ENCODE data around the gene A2M. TPM values are rescaled to one million over a fixed set of nuclear protein-coding genes. Genes with fewer than 3 reads are reported as not detected.

Gene A2M
- total and polyA plus RNA-seq, 2 experiments from 2014 or later = 0.92 TPM; not detected in 1

DNA sequence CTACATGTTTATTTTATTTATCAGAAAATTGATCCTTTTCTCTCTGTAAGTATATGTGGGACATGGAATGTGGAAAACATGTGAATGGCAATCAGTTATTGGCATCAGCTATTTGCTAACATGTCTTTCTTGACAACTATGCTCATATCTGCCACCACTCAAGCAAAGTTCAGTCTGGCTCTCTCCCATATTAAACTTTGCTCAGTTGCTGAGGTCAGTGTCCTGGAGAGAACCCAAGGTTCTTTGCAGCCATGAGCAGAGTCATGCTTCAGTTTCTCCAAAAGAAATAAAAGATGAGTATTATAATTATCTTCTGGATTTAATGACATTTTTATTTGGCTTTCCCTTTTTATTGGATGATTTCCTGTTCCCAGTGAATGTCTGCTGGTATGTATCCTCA is 42.6 kb downstream of the A2M start (continued):
- TF ChIP-seq, protein P1, sequence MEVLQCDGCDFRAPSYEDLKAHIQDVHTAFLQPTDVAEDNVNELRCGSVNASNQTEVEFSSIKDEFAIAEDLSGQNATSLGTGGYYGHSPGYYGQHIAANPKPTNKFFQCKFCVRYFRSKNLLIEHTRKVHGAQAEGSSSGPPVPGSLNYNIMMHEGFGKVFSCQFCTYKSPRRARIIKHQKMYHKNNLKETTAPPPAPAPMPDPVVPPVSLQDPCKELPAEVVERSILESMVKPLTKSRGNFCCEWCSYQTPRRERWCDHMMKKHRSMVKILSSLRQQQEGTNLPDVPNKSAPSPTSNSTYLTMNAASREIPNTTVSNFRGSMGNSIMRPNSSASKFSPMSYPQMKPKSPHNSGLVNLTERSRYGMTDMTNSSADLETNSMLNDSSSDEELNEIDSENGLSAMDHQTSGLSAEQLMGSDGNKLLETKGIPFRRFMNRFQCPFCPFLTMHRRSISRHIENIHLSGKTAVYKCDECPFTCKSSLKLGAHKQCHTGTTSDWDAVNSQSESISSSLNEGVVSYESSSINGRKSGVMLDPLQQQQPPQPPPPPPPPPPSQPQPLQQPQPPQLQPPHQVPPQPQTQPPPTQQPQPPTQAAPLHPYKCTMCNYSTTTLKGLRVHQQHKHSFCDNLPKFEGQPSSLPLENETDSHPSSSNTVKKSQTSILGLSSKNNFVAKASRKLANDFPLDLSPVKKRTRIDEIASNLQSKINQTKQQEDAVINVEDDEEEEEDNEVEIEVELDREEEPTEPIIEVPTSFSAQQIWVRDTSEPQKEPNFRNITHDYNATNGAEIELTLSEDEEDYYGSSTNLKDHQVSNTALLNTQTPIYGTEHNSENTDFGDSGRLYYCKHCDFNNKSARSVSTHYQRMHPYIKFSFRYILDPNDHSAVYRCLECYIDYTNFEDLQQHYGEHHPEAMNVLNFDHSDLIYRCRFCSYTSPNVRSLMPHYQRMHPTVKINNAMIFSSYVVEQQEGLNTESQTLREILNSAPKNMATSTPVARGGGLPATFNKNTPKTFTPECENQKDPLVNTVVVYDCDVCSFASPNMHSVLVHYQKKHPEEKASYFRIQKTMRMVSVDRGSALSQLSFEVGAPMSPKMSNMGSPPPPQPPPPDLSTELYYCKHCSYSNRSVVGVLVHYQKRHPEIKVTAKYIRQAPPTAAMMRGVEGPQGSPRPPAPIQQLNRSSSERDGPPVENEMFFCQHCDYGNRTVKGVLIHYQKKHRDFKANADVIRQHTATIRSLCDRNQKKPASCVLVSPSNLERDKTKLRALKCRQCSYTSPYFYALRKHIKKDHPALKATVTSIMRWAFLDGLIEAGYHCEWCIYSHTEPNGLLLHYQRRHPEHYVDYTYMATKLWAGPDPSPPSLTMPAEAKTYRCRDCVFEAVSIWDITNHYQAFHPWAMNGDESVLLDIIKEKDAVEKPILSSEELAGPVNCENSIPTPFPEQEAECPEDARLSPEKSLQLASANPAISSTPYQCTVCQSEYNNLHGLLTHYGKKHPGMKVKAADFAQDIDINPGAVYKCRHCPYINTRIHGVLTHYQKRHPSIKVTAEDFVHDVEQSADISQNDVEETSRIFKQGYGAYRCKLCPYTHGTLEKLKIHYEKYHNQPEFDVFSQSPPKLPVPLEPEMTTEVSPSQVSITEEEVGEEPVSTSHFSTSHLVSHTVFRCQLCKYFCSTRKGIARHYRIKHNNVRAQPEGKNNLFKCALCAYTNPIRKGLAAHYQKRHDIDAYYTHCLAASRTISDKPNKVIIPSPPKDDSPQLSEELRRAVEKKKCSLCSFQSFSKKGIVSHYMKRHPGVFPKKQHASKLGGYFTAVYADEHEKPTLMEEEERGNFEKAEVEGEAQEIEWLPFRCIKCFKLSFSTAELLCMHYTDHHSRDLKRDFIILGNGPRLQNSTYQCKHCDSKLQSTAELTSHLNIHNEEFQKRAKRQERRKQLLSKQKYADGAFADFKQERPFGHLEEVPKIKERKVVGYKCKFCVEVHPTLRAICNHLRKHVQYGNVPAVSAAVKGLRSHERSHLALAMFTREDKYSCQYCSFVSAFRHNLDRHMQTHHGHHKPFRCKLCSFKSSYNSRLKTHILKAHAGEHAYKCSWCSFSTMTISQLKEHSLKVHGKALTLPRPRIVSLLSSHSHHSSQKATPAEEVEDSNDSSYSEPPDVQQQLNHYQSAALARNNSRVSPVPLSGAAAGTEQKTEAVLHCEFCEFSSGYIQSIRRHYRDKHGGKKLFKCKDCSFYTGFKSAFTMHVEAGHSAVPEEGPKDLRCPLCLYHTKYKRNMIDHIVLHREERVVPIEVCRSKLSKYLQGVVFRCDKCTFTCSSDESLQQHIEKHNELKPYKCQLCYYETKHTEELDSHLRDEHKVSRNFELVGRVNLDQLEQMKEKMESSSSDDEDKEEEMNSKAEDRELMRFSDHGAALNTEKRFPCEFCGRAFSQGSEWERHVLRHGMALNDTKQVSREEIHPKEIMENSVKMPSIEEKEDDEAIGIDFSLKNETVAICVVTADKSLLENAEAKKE (CRISPR knock-in tag; IDR thresholded peaks at IDR 0.05) = no peak

DNA sequence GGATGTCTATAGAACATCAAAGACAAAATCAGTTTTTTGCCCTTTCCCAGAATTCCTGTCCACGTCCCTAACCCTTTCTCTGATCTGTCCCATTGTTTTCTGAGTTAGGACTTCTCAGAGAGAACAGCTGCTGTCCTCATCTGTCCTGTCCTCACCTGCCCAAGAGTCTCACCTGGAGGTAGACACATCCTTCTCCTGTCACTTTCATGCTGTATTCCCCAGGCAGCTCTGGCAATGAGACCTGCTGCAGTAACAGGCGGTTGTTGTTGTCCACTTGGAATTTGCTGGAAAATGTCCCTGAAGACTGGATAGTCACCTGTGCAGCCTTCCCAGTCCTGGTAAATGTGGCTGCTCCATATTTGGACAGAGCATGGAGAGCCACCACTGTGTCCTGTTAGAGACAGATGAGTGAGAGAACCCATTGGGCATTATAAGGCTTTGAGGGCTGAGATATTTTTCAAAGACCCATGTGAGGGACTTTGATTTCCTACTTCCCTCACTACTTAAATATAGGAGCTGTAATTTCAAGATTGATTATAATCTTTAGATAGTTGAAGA is 43.2 kb downstream of the A2M start:
- Histone ChIP-seq H3K27me3 (ENCODE audit: insufficient read depth) (no peaks in the 10 kb centered on the region), H3K27ac (ENCODE audit: low read depth) (no peak overlapping the region)

DNA sequence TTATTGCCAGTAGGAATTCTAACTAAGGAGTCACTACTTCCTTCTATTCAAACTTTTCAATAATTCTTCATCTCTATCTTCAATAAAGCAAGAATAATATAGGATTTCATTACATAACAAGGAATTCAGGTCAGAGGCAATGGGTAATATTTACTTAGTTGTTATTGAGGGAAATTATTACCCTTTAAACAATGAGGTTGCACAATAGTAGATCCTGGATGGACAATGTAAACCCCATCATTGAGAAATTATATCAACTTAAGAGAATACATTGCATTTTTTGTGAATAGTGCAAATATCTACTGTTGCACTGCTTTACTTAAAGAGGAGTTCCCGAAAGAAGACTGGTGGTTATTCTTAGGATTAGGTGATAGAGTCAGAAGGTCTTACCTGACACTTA is 43.8 kb downstream of the A2M start:
- Histone ChIP-seq H3K4me3 (no peak overlapping the region), H2AFZ (no peak overlapping the region), H4K20me1 (replicated peaks; ENCODE audit: insufficient read depth) (no peaks in the 10 kb centered on the region), H3K4me1 (ENCODE audit: insufficient read depth) (no peaks in the 10 kb centered on the region), H3K27ac (ENCODE audit: low read depth) (no peak overlapping the region), H3K4me2 (no peak overlapping the region), H3K36me3 (ENCODE audit: insufficient read depth) (no peaks in the 10 kb centered on the region), H3K79me2 (replicated peaks; ENCODE audit: insufficient read depth) (no peaks in the 10 kb centered on the region), H3K27me3 (ENCODE audit: insufficient read depth) (no peaks in the 10 kb centered on the region), H3F3A (replicated peaks; ENCODE audit: low read depth) (no peaks in the 10 kb centered on the region), H3K9me2 (ENCODE audit: insufficient read depth) (no peaks in the 10 kb centered on the region)
- Mint-ChIP-seq H3K27me3 (ENCODE audit: insufficient read depth, low read depth, poor library complexity) (peaks cover 1% of the 10 kb centered on the region), H3K36me3 (ENCODE audit: low read depth) (no peaks in the 10 kb centered on the region), H3K4me3 (no peak overlapping the region), H3K9me3 (no peaks in the 10 kb centered on the region; the same call in 2 of the 3 replicates), H3K27ac (no peak overlapping the region), H3K4me1 (peaks cover 2% of the 10 kb centered on the region; the same call in 2 of the 3 replicates)
- ATAC-seq (no peak), DNase-seq (ENCODE audit: low spot score) (no peak)
- TF ChIP-seq, protein P2, sequence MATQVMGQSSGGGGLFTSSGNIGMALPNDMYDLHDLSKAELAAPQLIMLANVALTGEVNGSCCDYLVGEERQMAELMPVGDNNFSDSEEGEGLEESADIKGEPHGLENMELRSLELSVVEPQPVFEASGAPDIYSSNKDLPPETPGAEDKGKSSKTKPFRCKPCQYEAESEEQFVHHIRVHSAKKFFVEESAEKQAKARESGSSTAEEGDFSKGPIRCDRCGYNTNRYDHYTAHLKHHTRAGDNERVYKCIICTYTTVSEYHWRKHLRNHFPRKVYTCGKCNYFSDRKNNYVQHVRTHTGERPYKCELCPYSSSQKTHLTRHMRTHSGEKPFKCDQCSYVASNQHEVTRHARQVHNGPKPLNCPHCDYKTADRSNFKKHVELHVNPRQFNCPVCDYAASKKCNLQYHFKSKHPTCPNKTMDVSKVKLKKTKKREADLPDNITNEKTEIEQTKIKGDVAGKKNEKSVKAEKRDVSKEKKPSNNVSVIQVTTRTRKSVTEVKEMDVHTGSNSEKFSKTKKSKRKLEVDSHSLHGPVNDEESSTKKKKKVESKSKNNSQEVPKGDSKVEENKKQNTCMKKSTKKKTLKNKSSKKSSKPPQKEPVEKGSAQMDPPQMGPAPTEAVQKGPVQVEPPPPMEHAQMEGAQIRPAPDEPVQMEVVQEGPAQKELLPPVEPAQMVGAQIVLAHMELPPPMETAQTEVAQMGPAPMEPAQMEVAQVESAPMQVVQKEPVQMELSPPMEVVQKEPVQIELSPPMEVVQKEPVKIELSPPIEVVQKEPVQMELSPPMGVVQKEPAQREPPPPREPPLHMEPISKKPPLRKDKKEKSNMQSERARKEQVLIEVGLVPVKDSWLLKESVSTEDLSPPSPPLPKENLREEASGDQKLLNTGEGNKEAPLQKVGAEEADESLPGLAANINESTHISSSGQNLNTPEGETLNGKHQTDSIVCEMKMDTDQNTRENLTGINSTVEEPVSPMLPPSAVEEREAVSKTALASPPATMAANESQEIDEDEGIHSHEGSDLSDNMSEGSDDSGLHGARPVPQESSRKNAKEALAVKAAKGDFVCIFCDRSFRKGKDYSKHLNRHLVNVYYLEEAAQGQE (IDR thresholded peaks at IDR 0.05; ENCODE audit: unreplicated experiment) = no peak

More for the DNA sequence above, 43.2 kb downstream of the A2M start:
- TF ChIP-seq ZNF331 (CRISPR knock-in tag; IDR thresholded peaks at IDR 0.05; ENCODE audit: low read depth) (no peak), STAT1 (IDR thresholded peaks at IDR 0.05; ENCODE audit: unreplicated experiment) (no peak)
- ATAC-seq (no peak), DNase-seq (ENCODE audit: low spot score) (no peak)
- Histone ChIP-seq H4K20me1 (replicated peaks; ENCODE audit: insufficient read depth) (no peaks in the 10 kb centered on the region), H3K4me2 (no peak overlapping the region), H3K4me3 (no peak overlapping the region), H3K9me2 (ENCODE audit: insufficient read depth) (no peaks in the 10 kb centered on the region), H3K79me2 (replicated peaks; ENCODE audit: insufficient read depth) (no peaks in the 10 kb centered on the region), H3K4me1 (ENCODE audit: insufficient read depth) (no peaks in the 10 kb centered on the region), H3F3A (replicated peaks; ENCODE audit: low read depth) (no peaks in the 10 kb centered on the region), H3K36me3 (ENCODE audit: insufficient read depth) (no peaks in the 10 kb centered on the region), H2AFZ (no peak overlapping the region)
- Mint-ChIP-seq H3K4me1 (peaks cover 2% of the 10 kb centered on the region; the same call in 2 of the 3 replicates), H3K27ac (no peak overlapping the region), H3K9me3 (no peaks in the 10 kb centered on the region), H3K27me3 (ENCODE audit: insufficient read depth, low read depth, poor library complexity) (peaks cover 1% of the 10 kb centered on the region), H3K4me3 (no peak overlapping the region), H3K36me3 (ENCODE audit: low read depth) (no peaks in the 10 kb centered on the region)

Data from GM23338 (cell line).